Amniotic stem cell (primary cell): ENCODE data around the gene ERI3.

Experiments
- DNase-seq: peaks from one replicate; lab custom pipeline; 2025; lab: John Stamatoyannopoulos, UW

The ERI3 gene

DNA sequence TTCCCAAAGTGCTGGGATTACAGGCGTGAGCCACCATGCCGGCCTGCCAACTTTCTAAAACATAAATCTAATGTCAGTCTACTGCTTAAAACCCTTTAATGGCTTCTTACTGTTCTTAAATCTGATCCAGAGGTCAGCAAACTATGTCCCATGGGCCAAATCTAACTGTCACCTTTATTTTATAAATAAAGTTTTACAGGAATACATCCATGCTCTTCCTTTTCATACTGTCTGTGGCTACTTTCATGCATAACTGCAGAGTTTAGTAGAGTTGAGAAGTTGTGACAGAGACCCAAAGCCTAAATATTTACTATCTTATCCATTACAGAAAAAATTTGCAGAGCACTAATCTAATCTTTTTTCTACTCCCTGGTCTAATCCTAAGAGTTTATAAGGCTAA, 3.8 kb downstream of the ERI3 start:
- DNase-seq: no peak

DNA sequence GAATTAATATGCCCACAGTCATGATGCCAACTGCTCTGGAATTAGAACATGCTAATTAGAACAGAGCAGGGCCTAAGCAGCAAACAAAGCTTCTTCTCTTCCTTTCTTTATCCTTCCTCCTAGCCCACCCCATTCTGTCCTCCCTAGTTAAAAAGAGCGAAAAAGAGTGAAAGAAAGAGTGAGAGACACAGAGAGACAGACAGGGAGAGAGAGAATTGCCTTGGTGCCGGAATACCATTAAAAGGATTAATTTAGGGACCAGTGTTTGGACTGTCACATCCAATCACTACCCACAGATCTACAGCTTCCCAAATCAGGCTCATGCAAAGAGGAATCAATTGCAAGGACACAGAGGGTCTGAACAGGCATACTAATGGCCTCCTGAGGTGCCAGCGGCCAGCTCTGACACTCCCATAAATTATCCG, 7.0 kb downstream of the ERI3 start:
- DNase-seq: no peak

DNA sequence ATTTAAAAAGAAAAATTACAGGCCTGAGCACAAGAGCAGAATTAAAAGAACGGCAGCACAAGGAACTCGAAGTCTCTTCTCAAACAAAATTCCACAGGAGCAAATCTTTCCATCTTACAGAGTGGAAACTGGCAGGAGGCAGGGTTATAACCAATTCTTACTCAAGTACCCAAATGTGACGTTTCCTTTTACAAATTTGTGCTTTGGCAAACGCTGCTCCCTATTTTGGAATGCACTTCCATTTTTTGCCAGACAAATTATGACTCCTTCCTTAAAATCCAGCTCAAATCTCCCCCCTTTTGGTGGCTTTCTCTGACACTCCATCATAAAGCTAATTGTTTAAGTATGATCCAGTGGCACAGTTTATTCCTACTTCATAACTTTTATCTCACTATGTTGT, 7.8 kb downstream of the ERI3 start:
- DNase-seq: no peak

DNA sequence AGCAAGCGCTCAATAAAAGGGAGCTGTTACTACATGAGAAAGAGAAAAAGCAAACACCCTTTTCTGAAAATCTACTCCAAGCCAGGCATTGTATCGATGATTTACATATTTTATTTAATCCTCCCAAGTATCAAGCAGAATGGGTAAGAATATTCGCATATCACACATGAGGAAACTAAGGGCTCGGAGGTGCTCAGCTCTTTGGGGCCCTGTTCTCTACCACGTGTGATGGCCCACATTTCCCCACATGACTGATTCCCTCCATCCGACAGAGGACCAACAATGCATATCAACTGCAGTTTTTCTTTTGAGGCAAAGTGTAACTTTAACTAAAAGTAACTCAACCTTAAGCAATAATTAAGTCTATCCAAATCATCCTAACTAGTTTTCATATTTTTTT, 8.2 kb downstream of the ERI3 start:
- no peak for DNase-seq

DNA sequence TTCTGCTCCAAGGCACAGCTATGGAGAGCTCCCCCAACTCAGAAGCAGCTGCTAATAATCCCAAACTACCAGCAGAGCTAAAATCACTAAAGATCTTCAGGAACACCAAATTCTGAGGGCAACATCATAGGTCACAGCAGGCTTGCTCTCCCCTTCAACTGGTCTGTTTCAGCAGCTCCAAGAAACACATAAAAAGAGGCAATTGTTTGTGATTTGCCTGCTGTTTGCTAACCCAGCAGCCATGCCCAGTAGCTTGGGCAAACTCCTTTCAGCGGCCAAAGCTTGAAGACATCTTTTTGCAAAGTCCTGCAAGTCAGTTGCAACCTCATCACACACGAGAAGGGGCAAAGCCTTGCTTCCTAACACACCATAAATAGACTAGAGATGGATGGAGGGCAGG, 8.9 kb downstream of the ERI3 start:
- DNase-seq: no peak

DNA sequence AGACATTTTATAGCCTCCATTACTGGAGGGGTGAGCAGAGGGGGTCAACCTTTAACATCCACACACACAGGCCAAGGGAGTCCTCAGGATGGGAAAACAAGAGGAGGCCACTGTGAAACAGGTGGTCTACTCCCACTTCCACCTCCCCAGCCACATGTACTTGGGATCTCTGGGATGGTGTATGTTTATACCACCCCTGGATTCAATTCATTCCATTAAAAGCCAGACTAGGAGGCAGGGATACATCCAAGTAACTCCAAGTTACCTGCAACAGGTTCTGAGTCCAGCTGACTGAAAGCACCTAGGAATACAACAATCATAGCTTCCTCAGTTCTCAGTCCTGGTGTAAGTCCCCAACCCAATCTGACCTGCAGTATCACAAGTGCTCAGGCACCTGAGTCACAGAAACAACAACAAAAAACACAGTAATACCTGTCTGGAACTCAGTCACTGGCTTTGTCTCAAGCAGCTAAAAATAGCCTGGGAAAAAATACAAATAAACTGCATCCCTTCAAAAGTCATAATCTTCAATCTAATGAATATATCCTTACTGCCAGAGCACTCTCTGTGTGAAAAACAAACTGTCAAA, 9.8 kb downstream of the ERI3 start:
- DNase-seq: no peak

DNA sequence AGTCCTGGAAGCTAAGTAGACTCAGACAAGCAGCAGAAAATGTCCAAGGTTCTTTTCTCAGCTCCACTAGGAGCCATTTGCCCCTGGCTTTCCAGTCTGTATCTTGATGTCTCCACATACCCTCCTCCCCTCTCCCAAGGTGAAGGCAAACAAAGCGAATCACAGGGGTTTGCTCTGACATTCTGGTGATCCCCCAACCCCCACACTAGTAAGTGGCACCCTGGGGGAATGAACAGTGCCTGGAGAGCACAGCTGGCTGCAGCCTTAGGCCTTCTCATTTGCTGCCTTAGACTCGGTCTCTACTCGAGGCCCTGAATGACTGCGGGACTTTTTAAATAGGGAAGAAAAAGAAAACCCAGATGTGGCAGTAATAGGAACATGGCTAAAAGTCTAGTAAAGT, 15.3 kb downstream of the ERI3 start:
- DNase-seq: no peak

DNA sequence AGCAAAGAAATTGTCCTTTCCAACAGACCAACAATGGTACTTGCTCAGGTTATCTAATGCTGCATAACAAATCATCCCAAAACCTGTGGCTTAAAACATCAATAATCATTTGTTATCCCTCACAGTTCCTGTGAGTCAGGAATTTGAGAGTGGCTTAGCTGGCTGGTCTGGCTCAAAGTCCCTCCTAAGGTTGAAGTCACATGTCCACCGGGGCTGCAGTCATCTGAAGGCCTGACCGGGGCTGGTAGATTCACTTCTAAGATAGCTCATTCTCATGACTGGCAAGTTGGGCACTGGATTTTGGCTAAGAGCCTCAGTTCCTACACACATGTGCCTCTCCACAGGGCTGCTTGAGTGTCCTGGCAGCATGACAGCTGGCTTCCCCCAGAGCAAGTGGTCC, 16.9 kb downstream of the ERI3 start:
- no peak for DNase-seq

DNA sequence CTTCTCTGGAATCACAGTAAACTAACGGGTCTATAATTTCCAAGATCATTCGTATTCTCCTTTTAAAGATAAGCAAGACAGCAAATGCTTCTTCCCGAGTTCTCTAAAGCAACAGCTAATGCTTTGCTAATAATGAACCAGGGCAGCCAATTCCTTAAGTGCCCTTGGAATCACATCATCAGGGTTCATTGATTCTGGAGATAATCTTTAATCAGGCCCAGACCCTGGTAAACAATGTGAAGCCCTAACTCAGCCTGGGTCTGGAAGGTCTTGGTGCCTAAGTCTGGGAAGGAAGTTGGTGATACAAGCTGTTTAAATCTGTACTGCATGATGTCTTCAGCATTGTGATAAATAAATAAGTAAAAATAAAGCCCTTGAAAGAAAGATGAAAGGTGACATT, 18.4 kb downstream of the ERI3 start:
- no peak for DNase-seq

DNA sequence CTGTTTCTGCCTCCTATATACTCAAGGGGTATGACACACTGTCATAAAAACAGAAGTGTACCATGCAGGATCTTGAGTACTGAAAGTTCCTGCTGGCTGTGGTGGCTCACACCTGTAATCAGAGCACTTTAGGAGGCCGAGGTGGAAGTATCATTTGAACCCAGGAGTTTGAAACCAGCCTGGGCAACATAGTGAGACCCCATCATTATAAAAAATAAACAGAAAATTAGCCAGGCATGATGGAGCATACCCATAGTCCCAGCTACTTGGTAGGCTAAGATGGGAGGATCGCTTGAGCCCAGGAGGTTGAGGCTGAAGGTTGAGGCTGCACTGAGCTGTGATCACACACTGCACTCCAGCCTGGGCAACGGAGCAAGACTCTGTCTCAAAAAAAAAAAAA, 20.1 kb downstream of the ERI3 start:
- DNase-seq: no peak

DNA sequence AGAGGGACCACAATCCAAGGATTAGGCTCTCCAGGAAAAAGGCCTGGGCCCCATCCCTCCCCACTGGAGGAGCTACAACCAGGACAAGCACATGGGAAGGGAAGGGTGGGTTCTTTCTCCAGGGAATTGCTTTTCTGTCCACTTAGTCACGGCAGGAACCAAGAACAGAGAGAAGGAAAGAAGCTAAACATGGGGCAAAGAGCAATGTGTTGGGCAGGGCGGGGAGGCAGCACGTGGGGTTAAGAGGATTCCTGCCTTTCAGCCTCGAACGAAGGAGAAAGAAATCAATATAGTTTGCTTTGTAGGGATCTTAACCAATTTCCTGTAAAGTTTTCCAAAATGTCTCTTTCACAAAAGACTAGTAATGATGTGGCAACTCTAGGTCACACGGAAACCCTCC, 21.7 kb downstream of the ERI3 start:
- DNase-seq: no peak

DNA sequence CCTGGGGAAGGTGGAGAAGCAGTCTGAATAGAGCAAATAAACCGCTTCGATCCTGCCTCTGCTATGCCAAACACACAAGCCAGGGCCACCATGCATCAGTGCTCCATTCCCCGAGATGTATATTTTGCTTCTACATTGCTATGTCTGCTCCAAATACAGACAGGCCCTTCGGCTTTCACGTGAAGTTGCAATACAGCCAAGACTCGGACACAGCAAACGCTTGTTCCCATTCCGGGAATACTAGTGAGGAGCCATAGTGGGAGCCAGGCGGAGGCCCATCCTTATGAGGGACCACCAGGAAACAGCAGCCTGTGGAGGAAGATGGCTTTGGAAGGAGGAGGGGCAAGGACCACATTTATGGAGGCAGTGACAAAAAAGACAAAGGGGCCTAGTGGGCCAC, 22.6 kb downstream of the ERI3 start:
- DNase-seq: no peak

DNA sequence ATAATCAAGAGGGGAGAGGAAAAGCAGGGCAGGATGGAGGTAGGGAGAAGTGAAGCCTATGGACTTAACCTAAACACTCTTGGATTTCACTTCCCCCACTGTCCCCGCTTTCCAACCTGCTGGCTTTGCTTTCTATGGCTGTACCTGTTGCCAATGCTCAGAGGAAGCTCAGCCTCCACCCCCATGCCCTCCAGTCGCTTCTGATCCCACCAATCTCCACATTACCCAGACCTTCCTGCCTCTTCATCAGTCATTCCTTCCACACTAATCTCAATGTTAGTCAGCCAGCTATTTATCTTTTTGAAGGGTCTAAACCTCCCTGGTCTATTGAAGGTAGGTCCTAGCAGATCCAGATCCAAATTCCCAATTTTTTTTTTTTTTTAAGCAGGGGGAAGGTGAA, 24.1 kb downstream of the ERI3 start:
- DNase-seq: no peak

DNA sequence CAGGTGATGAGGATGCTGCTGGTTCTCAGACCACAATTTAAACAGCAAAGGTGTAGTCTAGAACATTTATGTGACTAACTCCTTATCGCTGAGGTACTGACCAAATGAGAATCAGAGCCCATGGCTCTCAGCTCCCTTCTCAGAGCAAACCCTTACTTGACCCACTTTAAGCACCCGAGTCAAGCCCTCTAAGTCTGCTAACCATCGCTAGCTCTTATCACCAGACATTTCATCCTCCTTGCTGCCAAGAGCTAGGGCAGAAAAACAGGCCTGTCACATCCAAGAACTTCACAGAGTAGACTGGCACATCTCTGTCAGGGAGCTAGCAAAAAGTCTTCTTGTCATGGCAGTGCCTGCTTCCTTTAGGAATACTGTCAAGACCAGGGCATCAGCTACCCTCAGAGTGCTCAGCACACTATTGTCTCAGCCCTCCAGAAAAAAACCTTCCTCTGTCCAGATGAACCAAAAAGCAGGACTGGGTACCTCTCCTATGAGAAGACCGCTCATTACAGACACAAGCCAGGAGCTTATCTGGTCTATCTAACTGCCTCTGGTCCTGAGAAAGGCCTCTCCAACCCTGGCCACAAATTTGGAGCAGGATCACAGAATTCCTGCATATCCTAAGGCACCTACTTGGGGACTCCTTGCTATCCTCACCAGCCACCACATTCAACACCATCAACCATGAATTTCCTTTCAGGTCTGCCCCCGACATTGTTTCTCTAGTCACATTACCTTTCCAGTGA, 26.2 kb downstream of the ERI3 start:
- DNase-seq: no peak

DNA sequence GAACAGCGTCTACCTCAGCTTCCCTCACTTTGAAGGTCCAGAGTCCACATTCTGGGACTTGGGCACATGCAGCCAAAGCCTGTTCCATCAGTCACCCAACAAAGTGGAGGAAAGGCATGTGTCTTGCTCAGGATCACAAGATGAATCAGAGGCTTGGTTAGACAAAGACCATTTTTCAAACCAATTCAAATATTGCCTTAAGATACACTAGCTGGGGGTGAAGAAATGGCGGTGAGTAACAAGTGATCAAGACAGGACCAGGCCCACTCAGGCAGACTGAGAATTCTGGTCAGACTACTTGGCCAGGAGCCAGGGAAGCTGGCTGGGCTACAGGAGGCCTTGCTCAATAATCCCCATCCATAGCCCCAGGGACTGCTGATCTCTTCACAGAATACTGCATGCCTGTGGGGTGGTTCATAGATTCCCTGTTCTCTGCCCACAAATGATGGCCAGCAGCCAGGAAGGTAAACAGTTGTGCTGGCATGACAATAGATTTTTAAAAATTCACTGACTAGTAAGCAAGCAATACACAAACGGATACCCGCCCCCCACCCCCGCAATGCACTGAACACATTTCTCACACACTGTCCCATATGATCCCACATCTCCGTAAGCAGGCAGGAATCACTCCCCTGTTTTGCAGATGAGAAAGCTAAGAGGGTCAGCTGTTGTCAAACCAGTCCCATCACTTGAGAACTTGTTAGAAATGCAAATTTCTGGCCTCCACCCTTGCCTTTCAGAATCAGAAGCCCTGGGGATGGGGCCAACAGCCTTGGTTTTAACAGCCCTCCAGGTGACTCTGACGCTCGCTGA, 27.2 kb downstream of the ERI3 start:
- DNase-seq: peak; percentile 99

DNA sequence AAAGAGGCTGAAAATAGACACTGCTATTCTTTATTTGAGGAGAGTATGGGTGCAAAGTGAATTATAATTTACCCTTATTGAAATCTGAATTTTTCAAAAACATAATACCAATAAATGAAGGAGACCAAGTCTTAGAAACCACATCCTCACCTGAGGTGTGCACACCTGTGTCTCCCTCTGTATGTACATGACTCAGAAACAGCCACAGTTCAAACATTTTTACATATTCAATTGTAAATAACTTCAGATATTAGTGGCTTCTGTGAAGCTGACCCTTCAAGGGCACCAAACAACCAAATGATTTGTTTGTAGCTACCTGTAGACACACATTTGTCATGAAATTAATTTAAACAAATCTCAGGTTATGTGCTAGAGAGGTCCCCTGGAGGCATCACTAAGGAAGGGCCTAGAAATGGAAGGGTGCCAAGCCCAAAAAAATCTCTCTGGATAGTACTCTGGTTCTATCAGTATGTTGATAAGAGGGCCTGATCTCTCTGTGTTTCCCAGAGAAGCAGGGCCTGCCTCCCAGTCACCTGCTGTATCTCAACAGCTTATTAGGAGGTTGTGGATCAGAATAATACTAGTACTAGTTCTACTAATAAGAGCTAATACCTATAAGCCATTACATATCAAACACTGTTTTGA, 28.1 kb downstream of the ERI3 start:
- DNase-seq: no peak

DNA sequence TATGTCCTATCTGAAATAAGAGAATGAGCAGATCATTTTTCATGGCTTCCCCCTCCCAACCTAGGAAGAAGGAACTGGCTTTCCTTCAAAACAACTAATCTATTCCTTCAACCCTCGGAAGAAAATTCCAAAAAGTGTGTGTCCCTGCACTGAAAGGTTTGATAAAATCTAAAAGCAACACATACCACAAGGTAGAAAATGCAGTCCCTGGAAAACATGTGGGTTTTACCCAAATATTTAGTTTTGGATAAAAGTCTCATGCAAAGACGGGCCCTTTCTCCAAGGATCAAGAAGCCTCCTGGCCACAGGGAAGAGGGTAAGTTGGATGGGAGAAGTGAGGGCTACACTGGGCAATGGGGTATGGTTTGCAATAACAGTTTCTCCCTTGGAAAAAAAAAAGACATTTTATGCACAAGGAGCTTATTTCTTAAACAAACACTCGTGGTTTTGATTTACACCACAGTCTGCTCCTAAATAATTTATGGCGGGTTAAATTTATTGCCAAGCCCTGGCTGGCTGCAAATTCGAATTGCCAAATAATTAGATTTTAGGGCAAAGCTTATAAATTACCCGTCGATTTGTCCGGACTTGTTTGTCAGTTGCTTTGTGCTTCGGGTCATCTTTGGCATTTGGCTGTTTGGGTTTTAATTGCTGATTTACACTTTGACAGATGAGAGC, 28.9 kb downstream of the ERI3 start:
- peak; percentile 7 for DNase-seq

DNA sequence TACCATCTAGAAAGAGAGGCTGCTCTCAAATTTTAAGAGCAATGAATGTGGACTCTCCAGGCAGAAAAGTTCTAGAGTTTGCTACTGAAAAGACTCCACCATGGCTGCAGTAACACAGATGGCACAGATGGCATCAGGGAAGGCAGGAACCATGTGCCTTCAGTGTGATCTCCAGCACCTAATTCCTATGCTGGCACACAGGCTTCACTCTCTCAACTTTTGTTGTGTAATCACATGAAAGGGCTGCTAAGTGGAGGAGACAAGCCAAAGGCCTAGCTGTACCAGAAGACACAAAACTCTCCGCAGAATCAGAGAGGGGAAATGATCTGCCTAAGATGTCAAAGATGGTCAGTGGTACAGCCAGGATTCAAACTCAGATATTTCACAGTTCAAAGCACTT, 31.1 kb downstream of the ERI3 start:
- DNase-seq: no peak

DNA sequence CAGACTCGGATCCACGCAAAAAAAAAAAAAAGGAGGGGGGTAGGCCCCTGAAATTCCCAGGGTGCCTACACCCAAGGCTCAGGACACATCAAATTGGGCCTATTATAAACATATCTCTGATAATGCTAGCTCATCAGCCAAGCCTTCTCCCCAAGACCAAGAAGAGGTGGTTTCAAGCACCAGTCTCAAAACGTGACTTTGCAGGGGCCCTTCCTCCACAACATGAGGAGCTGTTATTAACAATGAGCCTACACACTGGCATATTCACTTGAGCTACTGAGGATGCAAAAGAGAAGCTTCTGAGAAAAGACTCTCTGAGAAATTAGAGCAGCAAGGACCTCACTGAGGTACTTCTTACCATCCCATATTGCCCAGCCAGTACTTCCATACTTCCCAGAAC, 32.7 kb downstream of the ERI3 start:
- no peak for DNase-seq

DNA sequence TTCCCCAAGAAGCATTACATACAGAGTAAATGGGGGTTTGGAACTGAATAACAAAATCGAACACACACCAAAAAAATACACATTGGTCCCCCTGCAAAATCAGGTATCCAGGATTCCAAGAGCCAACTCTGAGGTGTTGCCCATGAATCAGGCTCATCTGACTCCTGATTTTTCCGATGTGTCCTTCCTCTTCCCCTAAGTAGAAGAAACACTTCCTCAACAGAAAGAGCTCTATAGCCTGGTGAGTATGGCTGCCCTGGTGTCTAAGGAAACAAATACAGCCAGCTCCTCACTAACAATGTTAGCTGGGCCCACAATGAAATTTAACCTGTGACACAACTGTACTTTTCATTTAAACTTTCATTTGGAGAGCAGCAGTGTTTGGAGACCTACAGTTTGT, 33.6 kb downstream of the ERI3 start:
- DNase-seq: no peak

DNA sequence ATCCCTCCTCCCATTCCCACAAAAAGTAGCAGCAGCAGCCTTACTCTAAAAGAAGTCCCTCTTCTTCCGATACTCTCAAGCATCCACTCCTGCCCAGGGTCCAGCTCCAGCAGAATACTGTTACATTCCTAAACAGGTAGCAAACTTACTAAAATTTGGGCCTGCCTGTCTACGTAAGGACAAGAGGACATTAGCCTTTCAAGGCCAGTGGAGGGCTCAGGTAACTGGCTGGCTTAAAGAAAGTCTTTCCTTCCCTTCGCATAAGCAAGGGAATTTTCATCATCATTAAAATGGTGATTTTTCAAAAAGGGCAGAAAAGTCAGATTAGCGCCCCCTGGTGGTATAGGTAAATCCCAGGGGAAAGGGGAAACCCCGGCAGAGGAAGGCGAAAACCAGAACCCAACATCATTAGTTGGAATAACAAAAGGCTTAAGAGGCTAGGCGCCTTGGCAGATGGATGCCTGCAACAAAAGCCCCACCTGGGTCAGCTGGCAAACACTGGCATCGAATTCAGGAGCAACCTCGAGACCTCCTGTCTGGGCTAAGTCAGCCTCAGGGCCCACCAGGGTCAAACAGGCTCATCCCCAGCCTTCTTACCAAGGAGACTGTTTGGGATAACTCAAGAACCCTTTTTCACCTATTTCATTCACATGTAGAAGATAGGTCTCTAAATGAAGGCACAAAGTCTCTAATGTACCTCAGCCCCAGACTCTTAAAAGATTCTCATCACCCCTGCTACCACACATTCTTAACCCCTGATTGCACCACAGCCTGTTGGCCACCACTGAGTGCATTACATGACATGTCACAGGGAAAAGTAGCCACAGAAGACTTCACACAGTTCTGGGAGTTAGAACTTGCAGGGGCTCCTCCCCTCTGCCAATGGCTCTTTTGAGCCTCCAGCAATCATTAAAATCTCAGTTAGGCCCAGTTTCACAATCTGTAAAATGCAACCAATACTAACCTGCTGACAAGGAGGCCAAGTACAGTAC, 36.7 kb downstream of the ERI3 start:
- DNase-seq: peak; percentile 4
